Stimulated activated memory B cell treated with anti-CD40 and anti-IgM and Interleukin-4, amounts not matched to agents 10 μg/mL and 1 μg/mL and 100 μg/mL, for 72 hours (primary cell): ENCODE data around the gene ANKIB1.
A peak's percentile ranks its signal among the peaks of the same experiment; 100 is the strongest.

Experiments used
- ATAC-seq: fragments of 150-1000 bp; cut with Tn5 transposase; 2 replicates; pipeline ENCODE4 v1.10.0; 2021
- H3K27ac Mint-ChIP-seq: one replicate; pipeline ENCODE4 v1.8.0; 2022; ENCODE audit warnings: mild to moderate bottlenecking, mixed read lengths
- H3K27me3 Mint-ChIP-seq: one replicate; pipeline ENCODE4 v1.8.0; 2022; ENCODE audit warnings: mixed read lengths
- H3K36me3 Mint-ChIP-seq: one replicate; pipeline ENCODE4 v1.8.0; 2022; ENCODE audit warnings: mixed read lengths
- H3K4me1 Mint-ChIP-seq: one replicate; pipeline ENCODE4 v1.8.0; 2022; ENCODE audit warnings: mixed read lengths
- H3K4me3 Mint-ChIP-seq: one replicate; pipeline ENCODE4 v1.8.0; 2022; ENCODE audit warnings: mild to moderate bottlenecking, moderate library complexity, mixed read lengths
- H3K9me3 Mint-ChIP-seq: one replicate; pipeline ENCODE4 v1.8.0; 2022; ENCODE audit warnings: mixed read lengths

Gene ANKIB1, protein sequence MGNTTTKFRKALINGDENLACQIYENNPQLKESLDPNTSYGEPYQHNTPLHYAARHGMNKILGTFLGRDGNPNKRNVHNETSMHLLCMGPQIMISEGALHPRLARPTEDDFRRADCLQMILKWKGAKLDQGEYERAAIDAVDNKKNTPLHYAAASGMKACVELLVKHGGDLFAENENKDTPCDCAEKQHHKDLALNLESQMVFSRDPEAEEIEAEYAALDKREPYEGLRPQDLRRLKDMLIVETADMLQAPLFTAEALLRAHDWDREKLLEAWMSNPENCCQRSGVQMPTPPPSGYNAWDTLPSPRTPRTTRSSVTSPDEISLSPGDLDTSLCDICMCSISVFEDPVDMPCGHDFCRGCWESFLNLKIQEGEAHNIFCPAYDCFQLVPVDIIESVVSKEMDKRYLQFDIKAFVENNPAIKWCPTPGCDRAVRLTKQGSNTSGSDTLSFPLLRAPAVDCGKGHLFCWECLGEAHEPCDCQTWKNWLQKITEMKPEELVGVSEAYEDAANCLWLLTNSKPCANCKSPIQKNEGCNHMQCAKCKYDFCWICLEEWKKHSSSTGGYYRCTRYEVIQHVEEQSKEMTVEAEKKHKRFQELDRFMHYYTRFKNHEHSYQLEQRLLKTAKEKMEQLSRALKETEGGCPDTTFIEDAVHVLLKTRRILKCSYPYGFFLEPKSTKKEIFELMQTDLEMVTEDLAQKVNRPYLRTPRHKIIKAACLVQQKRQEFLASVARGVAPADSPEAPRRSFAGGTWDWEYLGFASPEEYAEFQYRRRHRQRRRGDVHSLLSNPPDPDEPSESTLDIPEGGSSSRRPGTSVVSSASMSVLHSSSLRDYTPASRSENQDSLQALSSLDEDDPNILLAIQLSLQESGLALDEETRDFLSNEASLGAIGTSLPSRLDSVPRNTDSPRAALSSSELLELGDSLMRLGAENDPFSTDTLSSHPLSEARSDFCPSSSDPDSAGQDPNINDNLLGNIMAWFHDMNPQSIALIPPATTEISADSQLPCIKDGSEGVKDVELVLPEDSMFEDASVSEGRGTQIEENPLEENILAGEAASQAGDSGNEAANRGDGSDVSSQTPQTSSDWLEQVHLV

DNA sequence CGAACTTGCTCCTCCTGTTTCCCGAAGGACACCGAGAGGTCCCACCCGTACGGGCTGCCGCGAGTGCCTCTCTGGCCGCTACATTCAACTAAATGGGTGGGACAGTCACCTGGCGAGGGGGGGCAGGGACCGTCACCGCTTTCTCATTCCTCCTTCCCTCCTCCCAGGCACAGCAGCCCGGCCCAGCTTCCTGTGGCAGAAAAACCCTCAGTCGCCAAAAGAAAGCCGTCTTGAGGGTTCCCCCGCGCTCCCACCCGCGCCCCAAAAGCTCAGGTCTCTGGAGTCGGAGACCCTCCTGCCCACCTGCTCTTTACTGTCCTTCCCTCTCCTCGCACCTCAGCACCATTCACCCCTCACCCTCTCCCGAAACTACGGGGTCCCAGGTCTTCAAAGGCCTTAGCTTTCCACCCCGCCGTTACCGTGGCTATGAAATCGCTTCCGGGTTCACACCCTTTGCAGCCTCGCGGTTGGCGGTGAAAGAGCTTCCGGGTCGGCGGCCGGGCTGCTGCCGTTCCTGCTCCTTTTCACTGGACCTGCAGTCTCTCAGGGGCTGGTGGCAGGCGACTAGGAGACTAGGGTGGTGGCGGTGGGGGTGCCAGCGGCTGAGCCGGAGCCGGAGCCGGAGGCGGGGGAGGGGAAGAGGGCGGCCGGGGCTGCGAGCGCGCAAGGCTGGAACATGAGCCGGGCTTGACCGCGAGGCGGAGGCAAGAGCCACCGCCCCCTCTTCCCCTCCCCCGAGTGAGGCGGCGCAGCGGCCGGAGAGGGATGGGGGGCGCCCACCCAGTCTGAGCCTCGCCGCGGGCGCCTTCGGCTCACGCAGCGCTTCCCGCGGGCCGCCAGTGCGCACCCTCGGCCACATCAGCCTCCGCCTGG, at the start of gene ANKIB1, which contains the start of gene KRIT1:
ANKIB1 (plus strand) TSS at position 488 of the 873 bp plus-strand sequence. CDS start 49,005 bp downstream, outside the sequence.
KRIT1 (minus strand) TSS at position 428 of the 873 bp plus-strand sequence. CDS start 3,779 bp downstream, outside the sequence.
- Mint-ChIP-seq H3K4me3 (peak within 1 kb of the TSS; percentile 89), H3K9me3 (no peaks in the 10 kb centered on the region), H3K36me3 (no peaks in the 10 kb centered on the region), H3K27ac (peak within 1 kb of the TSS; percentile 96), H3K27me3 (no peaks in the 10 kb centered on the region), H3K4me1 (peaks cover 39% of the 10 kb centered on the region)
- peak; percentile 94 for ATAC-seq

DNA sequence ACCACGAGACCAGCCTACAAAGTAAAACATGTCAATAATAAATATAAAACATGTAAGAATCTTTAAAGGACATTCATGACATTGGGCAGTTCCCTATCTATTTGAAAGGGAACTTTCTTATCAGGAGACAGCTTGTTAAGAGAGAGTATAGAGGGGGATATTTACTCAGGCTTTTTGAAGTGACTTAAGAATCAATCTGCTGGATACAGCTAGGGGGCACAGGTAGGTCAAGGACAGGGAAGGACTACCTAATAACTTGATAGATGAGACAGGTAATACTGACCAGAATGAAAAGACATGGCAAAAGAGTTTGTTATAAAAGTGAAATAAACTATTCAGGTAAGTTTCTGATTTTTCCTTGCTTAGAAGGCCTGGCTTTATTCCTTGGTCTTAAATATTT, 45.0 kb upstream of the ANKIB1 start:
- no peaks in the 10 kb centered on the region for H3K4me1 Mint-ChIP-seq
- H3K4me3 Mint-ChIP-seq, result no peak overlapping the region
- no peak for ATAC-seq
- peaks cover 56% of the 10 kb centered on the region for H3K36me3 Mint-ChIP-seq
- H3K9me3 Mint-ChIP-seq, result no peaks in the 10 kb centered on the region
- H3K27ac Mint-ChIP-seq, result no peak overlapping the region
- no peaks in the 10 kb centered on the region for H3K27me3 Mint-ChIP-seq

DNA sequence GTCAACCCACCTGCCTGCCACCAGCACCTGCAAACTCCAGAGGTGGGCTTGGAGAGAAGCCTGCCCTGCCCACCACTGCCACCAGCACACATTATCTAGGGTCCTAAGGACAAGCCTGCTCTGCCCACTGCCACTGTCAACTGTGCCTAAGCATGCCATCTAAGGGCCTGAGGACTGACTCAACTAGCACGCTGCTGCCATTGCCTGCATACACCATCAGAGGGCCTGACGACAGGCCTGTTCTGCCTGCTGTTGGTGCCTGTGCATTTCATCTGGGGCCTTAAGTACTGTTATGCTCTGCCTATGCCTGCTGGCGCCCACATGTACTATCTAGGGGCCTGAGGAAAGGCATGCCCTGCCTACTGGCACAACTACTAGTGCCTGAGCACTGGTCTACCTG, 39.8 kb upstream of the ANKIB1 start:
- no peak overlapping the region for H3K4me3 Mint-ChIP-seq
- peaks cover 73% of the 10 kb centered on the region for H3K36me3 Mint-ChIP-seq
- H3K27ac Mint-ChIP-seq, result no peak overlapping the region
- no peak for ATAC-seq
- H3K4me1 Mint-ChIP-seq, result peaks cover 6% of the 10 kb centered on the region
- H3K9me3 Mint-ChIP-seq, result peaks cover 13% of the 10 kb centered on the region
- no peaks in the 10 kb centered on the region for H3K27me3 Mint-ChIP-seq

DNA sequence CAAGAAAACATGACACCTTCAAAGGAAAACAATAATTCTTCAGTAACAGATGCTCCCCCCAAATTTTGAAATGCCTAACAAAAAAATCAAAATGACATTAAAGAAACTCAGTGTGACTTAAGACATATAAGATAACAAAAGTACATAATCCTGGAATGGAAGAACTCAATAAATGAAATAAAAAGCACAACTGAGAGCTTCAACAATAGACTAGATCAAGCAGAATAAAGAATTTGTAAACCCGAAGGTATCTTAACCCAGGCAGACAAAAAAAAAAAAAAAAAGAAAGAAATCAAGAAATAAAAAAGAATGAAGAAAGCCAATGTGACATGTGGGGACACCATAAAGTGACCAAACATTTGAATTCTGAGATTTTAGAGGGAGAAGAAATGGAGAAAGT, 39.1 kb upstream of the ANKIB1 start:
- no peak for ATAC-seq
- H3K4me3 Mint-ChIP-seq, result no peak overlapping the region
- H3K4me1 Mint-ChIP-seq, result peaks cover 6% of the 10 kb centered on the region
- H3K27me3 Mint-ChIP-seq, result no peaks in the 10 kb centered on the region
- peaks cover 13% of the 10 kb centered on the region for H3K9me3 Mint-ChIP-seq
- peaks cover 80% of the 10 kb centered on the region for H3K36me3 Mint-ChIP-seq
- no peak overlapping the region for H3K27ac Mint-ChIP-seq

DNA sequence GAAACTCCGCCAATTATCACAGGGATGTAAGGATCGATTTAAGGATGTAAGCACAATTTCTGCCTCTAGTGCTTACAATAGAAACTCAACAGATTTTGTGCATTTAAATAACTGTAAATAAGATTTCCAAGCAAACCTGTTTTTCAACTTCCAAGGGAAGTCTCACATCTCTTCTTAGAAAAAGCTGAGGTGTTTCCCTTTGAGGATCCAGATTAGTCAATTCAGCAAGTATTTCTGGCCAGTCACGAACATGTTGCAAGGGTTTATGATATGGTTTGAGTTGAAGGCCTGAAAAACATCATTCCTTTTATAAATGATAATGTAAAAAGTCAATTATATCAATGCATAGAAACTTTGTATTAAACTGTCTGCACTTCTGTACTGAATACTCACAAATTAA, 24.0 kb upstream of the ANKIB1 start:
- Mint-ChIP-seq H3K27ac (no peak overlapping the region), H3K36me3 (peaks cover 50% of the 10 kb centered on the region), H3K27me3 (no peaks in the 10 kb centered on the region)

DNA sequence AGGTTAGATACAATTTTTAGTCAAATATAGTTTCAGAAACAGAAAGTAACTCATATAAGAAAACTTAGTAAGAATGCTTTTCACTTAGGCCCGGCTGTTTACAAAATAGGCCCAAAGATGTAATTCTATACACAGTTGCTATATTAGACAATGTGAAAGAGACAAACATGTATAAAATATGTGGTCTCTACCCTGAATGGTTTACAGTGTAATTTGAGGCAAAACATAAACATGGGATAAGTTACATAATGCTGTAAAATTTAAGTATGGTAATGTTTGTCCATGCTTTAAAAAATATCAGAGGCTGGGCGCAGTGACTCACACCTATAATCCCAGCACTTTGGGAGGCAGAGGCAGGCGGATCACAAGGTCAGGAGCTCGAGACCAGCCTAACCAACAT, 18.8 kb upstream of the ANKIB1 start:
- Mint-ChIP-seq H3K36me3 (peaks cover 51% of the 10 kb centered on the region), H3K27me3 (no peaks in the 10 kb centered on the region), H3K27ac (no peak overlapping the region), H3K4me1 (no peaks in the 10 kb centered on the region), H3K4me3 (no peak overlapping the region), H3K9me3 (peaks cover 4% of the 10 kb centered on the region)
- no peak for ATAC-seq

More for the DNA sequence above, 24.0 kb upstream of the ANKIB1 start:
- no peak for ATAC-seq
- H3K4me1 Mint-ChIP-seq, result no peaks in the 10 kb centered on the region
- H3K4me3 Mint-ChIP-seq, result no peak overlapping the region
- H3K9me3 Mint-ChIP-seq, result no peaks in the 10 kb centered on the region

DNA sequence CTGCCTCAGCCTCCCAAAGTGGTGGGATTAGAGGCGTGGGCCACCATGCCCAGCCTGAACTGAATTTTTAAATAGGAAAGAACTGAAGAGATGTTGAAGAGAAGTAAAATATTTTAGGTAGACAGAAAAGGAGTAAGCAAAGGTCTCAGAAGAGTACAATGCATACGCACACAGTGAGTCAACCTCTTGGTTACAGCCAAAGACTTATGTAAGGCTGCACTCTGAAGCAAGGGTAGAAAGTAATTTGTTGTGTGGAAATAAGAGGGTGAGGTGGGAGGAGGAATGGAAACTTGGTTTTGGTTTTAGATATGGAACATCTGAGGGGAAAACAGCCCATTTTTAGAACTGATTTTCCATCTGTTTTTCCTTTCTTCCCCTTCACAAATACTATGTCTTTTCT, 17.7 kb upstream of the ANKIB1 start:
- Mint-ChIP-seq H3K36me3 (peaks cover 62% of the 10 kb centered on the region), H3K27ac (no peak overlapping the region), H3K4me3 (no peak overlapping the region), H3K4me1 (no peaks in the 10 kb centered on the region), H3K27me3 (no peaks in the 10 kb centered on the region), H3K9me3 (peaks cover 4% of the 10 kb centered on the region)
- no peak for ATAC-seq

DNA sequence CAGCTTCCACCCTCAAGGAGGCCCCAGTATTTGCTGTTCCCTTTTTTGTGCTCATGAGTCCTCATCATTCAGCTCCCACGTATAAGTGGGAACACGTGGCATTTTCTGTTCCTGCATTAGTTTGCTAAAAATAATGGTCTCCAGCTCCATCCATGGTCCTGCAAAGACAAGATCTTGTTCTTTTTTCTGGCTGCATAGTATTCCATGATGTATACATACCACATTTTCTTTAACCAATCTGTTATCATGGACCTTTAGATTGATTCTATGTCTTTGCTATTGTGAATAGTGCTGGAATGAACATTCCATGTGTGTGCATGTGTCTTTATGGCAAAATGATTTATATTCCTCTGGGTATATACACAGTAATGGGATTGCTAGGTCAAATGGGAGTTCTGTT, 17.0 kb upstream of the ANKIB1 start:
- Mint-ChIP-seq H3K4me1 (no peaks in the 10 kb centered on the region), H3K27me3 (no peaks in the 10 kb centered on the region), H3K9me3 (peaks cover 4% of the 10 kb centered on the region), H3K27ac (no peak overlapping the region), H3K36me3 (peaks cover 69% of the 10 kb centered on the region), H3K4me3 (no peak overlapping the region)
- ATAC-seq, result no peak

DNA sequence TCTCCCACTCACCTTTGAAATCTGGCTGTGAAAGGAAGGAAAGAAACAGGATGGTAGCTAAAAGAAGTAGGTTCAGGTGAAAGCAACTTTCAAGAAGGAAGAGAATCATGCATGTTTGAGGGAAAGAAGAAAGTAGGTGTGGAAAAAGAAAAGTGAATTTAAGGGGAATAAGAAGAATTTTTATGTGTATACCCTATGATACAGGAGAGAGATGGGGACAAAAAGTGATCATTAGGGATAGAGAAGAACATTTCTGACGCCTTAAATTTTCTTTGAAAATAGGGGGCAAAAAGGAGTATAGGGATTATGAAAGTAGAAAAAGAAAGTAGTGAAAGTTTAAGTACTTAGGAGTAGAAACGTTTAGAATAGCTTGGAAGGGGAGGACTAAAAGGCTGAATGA, 15.2 kb upstream of the ANKIB1 start:
- ATAC-seq, result no peak
- H3K27me3 Mint-ChIP-seq, result no peaks in the 10 kb centered on the region
- no peak overlapping the region for H3K4me3 Mint-ChIP-seq
- H3K27ac Mint-ChIP-seq, result no peak overlapping the region
- H3K36me3 Mint-ChIP-seq, result peaks cover 79% of the 10 kb centered on the region
- no peaks in the 10 kb centered on the region for H3K4me1 Mint-ChIP-seq
- H3K9me3 Mint-ChIP-seq, result peaks cover 4% of the 10 kb centered on the region

DNA sequence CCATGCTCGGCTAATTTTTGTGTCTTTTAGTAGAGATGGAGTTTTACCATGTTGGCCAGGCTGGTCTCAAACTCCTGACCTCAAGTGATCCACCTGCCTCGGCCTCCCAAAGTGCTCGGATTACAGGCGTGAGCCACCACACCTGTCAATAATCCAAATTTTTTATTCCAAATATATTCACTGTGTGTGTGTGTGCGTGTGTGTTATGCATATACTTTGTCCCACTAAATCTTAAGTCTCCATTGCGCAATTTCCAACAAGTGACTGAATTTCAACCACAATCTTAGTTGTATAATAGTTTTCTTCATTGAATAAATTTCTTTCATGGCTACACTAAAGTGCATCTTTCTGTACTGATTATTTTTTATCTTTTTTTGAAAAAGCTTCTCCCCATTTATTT, 2.8 kb upstream of the ANKIB1 start:
- Mint-ChIP-seq H3K9me3 (no peaks in the 10 kb centered on the region), H3K4me3 (no peak overlapping the region), H3K27me3 (no peaks in the 10 kb centered on the region)

DNA sequence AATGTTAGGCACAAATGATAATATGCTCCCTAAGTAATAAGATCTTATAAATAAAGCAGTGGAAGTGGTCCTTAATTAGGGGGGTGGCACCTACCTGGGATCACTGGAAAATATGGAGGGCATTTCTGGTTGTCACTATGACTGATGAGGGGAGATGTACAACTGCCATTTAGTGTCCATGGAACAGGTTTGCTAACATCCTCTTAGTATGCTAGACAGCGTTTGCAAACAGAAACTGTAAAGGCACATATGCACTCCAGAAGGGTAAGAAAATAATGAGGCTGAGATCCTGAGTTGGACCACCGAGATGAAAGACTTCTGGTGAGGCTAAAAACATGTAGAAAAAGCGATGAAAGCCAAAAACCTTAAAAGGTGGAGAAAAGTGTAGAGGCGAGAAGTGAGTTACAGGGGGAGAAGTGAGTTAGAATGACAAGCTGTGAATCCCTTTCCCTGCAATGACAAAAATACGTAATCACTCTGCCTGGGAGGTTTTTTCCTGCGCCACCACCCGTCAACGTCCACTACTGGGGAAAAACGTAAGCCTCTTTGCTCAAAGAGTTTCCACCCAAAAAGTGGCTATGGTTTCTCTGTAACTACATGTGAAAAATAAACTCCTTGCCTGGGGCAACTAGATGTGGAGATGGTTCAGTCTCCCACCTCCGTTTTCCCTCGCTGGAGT, 827 bp upstream of the ANKIB1 start:
- Mint-ChIP-seq H3K4me1 (peaks cover 39% of the 10 kb centered on the region), H3K36me3 (no peaks in the 10 kb centered on the region), H3K27ac (peak overlapping the region; percentile 96), H3K9me3 (no peaks in the 10 kb centered on the region), H3K27me3 (no peaks in the 10 kb centered on the region), H3K4me3 (peak overlapping the region; percentile 89)
- no peak for ATAC-seq

More for the DNA sequence above, 2.8 kb upstream of the ANKIB1 start:
- ATAC-seq, result no peak
- Mint-ChIP-seq H3K36me3 (peaks cover 6% of the 10 kb centered on the region), H3K27ac (no peak overlapping the region), H3K4me1 (peaks cover 33% of the 10 kb centered on the region)

DNA sequence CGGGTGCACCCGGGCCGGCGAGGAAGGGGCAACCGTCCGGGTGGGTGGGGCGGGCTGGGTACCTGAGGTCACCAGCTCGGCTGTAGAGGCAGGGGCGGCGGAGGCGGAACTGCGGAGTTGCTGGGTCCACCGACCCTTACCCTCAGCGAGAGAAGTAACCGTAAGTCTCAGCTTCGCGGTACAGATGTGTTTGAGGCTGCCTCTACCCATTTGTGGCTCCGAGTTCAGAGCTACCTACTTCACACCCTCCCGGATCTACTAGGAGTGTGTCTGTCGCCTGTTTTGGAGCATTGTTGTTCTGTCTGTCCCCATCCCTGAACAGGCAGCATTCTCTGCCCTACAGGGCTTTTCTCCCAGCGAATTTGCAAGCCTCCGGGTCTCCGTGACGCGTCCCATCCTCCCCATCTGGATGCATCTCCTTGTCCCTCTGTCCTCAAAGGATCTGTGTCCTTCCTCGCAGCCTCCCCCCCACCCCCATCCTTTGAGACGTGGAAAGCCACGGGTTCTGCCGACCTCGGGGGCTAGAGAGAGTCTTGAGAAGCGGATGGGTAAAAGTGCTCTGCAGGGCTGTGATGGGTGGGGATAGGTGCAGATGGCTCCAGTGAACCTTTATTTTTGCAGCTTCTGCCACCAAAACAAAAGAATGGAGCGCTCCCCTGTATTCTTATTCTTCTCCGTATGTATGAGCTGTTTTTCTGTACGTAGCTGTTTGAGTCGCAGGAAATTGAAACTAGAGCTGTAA, 757 bp downstream of the ANKIB1 start:
- Mint-ChIP-seq H3K4me1 (peaks cover 47% of the 10 kb centered on the region), H3K4me3 (peak overlapping the region; percentile 89), H3K9me3 (no peaks in the 10 kb centered on the region), H3K27me3 (no peaks in the 10 kb centered on the region), H3K36me3 (peaks cover 2% of the 10 kb centered on the region), H3K27ac (peak overlapping the region; percentile 96)
- ATAC-seq, result peak; percentile 61

DNA sequence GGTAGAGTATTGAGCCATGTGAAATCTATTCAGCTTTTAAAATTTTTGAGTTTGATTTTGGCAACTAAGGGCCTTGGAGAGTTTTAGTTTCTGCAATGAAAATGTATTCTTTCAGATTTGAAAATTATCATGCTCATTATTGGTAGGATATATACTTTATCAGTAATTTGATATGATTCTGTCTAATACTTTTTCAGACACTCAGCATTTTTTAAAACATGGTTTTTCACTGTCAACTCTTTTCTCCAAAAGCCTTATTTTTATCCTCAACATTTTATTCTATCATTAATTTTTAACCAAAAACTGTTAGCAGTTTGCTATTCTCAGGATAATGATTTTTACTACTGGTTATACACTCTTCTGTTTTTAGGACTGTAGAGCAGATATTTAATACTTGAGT, 4.8 kb downstream of the ANKIB1 start:
- H3K27ac Mint-ChIP-seq, result no peak overlapping the region
- peaks cover 52% of the 10 kb centered on the region for H3K4me1 Mint-ChIP-seq
- H3K9me3 Mint-ChIP-seq, result peaks cover 3% of the 10 kb centered on the region
- H3K27me3 Mint-ChIP-seq, result no peaks in the 10 kb centered on the region
- peaks cover 26% of the 10 kb centered on the region for H3K36me3 Mint-ChIP-seq
- no peak overlapping the region for H3K4me3 Mint-ChIP-seq
- ATAC-seq, result no peak
